Smooth muscle cell (in vitro differentiated cells): ENCODE measurements around the gene GPRIN1. TPM values are rescaled to one million over a fixed set of nuclear protein-coding genes. Genes with fewer than 3 reads are reported as not detected.

Experiments used
- DNase-seq: peaks from one replicate; lab custom pipeline; 2025; ENCODE audit not compliant: unreplicated experiment; lab: John Stamatoyannopoulos, UW
- H2AFZ ChIP-seq: fragments of 200-600 bp; sonication (generic); 2 replicates; pipeline ENCODE4 v1.6.0; 2016; ENCODE audit warnings: antibody characterized with exemption, low read depth, mild to moderate bottlenecking
- H3F3A ChIP-seq: fragments of 200-600 bp; sonication (generic); 2 replicates; pipeline ENCODE4 v1.6.0; 2017; ENCODE audit warnings: antibody characterized with exemption, low read depth
- H3K27ac ChIP-seq: fragments of 200-600 bp; sonication (generic); 2 replicates; pipeline ENCODE4 v1.5.1; 2016; ENCODE audit warnings: low read depth, mild to moderate bottlenecking
- H3K27me3 ChIP-seq: fragments of 200-600 bp; sonication (generic); 2 replicates; pipeline ENCODE4 v1.6.1; 2016; ENCODE audit warnings: low read depth, mild to moderate bottlenecking
- H3K36me3 ChIP-seq: fragments of 200-600 bp; sonication (generic); 2 replicates; pipeline ENCODE4 v1.5.1; 2016; ENCODE audit warnings: low read depth
- H3K4me1 ChIP-seq: fragments of 200-600 bp; sonication (generic); 2 replicates; pipeline ENCODE4 v1.5.1; 2016; ENCODE audit warnings: low read depth
- H3K4me2 ChIP-seq: fragments of 200-600 bp; sonication (generic); 2 replicates; pipeline ENCODE4 v1.6.0; 2016; ENCODE audit warnings: mild to moderate bottlenecking
- H3K4me3 ChIP-seq: fragments of 200-600 bp; sonication (generic); 2 replicates; pipeline ENCODE4 v1.5.1; 2016; ENCODE audit warnings: mild to moderate bottlenecking
- H3K79me2 ChIP-seq: fragments of 200-600 bp; sonication (generic); 2 replicates; pipeline ENCODE4 v1.6.0; 2016; ENCODE audit warnings: low read depth, mild to moderate bottlenecking
- H3K9ac ChIP-seq: fragments of 200-600 bp; sonication (generic); 2 replicates; pipeline ENCODE4 v1.6.0; 2016; ENCODE audit warnings: low read depth
- H3K9me3 ChIP-seq: fragments of 200-600 bp; sonication (generic); replicated peaks from 2 replicates; pipeline ENCODE4 v1.5.1; 2016; ENCODE audit warnings: low read depth
- H4K20me1 ChIP-seq: fragments of 200-600 bp; sonication (generic); 2 replicates; pipeline ENCODE4 v1.6.0; 2016; ENCODE audit warnings: low read depth
- CTCF ChIP-seq: fragments of 200-600 bp; sonication (generic); IDR thresholded peaks from 2 replicates; pipeline ENCODE4 v1.5.1; 2017; ENCODE audit warnings: borderline replicate concordance, mild to moderate bottlenecking, antibody characterized with exemption; ENCODE audit not compliant: insufficient read depth, poor library complexity, severe bottlenecking
- WGBS: methylation state at CpG from one replicate; pipeline ENCODE4 v1.1.7; 2016; ENCODE audit warnings: low lambda C conversion rate; 5-methylcytosine and 5-hydroxymethylcytosine counted together
- polyA plus RNA-seq: library from polyadenylated mRNA; unstranded; fragments of >200 nt; fragmentation: Nextera tagmentation; extraction: Ambion mirVana; gene quantifications from 2 replicates; pipeline ENCODE4 v1.2.1, GENCODE V29; 2016
- total RNA-seq: library from RNA; depleted of rRNA; stranded (reverse); fragments of >200 nt; gene quantifications from 2 replicates; pipeline ENCODE4 v1.2.3, GENCODE V29; 2014

GPRIN1 gene
- total and polyA plus RNA-seq, 2 experiments from 2014 or later = 2.1 to 3.6 TPM

- Histone ChIP-seq H2AFZ (no peak overlapping the region), H3K4me2 (peak overlapping the region; percentile 83), H3F3A (peaks cover 3% of the 10 kb centered on the region), H3K27me3 (peaks cover 3% of the 10 kb centered on the region), H3K27ac (no peak overlapping the region), H3K9ac (no peak overlapping the region), H3K4me3 (peak overlapping the region; percentile 56), H3K79me2 (no peaks in the 10 kb centered on the region), H4K20me1 (no peaks in the 10 kb centered on the region), H3K4me1 (no peaks in the 10 kb centered on the region), H3K36me3 (no peaks in the 10 kb centered on the region), H3K9me3 (no peaks in the 10 kb centered on the region)
- WGBS = 2% methylated on average over 19 of the region's 31 CpGs
- no peak for TF ChIP-seq CTCF
- no peak for DNase-seq
Observed at GRCh38 chr5:176610435-176610773, 448 bp upstream of the GPRIN1 start.

- no peaks in the 10 kb centered on the region for H3K79me2 ChIP-seq
- no peak overlapping the region for H2AFZ ChIP-seq
- H3K9ac ChIP-seq = no peak overlapping the region
- TF ChIP-seq CTCF = no peak
- no peaks in the 10 kb centered on the region for H3K4me1 ChIP-seq
- no peak for DNase-seq
- H3K36me3 ChIP-seq = no peaks in the 10 kb centered on the region
- peaks cover 3% of the 10 kb centered on the region for H3K27me3 ChIP-seq
- H4K20me1 ChIP-seq = no peaks in the 10 kb centered on the region
- no peak overlapping the region for H3K27ac ChIP-seq
- peaks cover 3% of the 10 kb centered on the region for H3F3A ChIP-seq
- peak overlapping the region; percentile 83 for H3K4me2 ChIP-seq
- peak overlapping the region; percentile 56 for H3K4me3 ChIP-seq
- H3K9me3 ChIP-seq = no peaks in the 10 kb centered on the region
- 56% methylated on average over 31 of the region's 46 CpGs for WGBS
Observed at GRCh38 chr5:176608937-176609723, 826 bp downstream of the GPRIN1 start.

GRCh38 chr5:176608142-176608705 lies 1.7 kb downstream of the GPRIN1 start:
- no peak overlapping the region for H3K4me3 ChIP-seq
- H3K27ac ChIP-seq = no peak overlapping the region
- H3K4me1 ChIP-seq = no peaks in the 10 kb centered on the region
- H3K79me2 ChIP-seq = no peaks in the 10 kb centered on the region
- H3K4me2 ChIP-seq = no peak overlapping the region
- peaks cover 3% of the 10 kb centered on the region for H3K27me3 ChIP-seq
- no peaks in the 10 kb centered on the region for H3K9me3 ChIP-seq
- H3K36me3 ChIP-seq = no peaks in the 10 kb centered on the region
- no peak for TF ChIP-seq CTCF
- DNase-seq = no peak
- no peak overlapping the region for H2AFZ ChIP-seq
- H3F3A ChIP-seq = peaks cover 3% of the 10 kb centered on the region
- 97% methylated on average over 4 of the region's 4 CpGs for WGBS
- no peak overlapping the region for H3K9ac ChIP-seq
- no peaks in the 10 kb centered on the region for H4K20me1 ChIP-seq
